GM12892 (cell line): ENCODE data around the gene OR6K2. TPM values are rescaled to one million over a fixed set of nuclear protein-coding genes. Genes with fewer than 3 reads are reported as not detected.

Experiments
- DNase-seq: peaks from one replicate; pipeline ENCODE4 v3.0.0; 2011; ENCODE audit not compliant: insufficient read length
- FAIRE-seq: peaks from 2 replicates; lab custom pipeline; 2011; peaks lifted over from hg19 to GRCh38; lab: Jason Lieb, UNC
- POLR2A ChIP-seq: IDR thresholded peaks from 2 replicates; pipeline ENCODE4 v1.6.1; 2011; ENCODE audit warnings: low read depth, low read length, control low read depth
- POLR2AphosphoS5 ChIP-seq: IDR thresholded peaks from 2 replicates; pipeline ENCODE4 v1.6.1; 2011; ENCODE audit warnings: low read depth, low read length, control low read depth
- TAF1 ChIP-seq: IDR thresholded peaks from 2 replicates; pipeline ENCODE4 v1.6.1; 2011; ENCODE audit warnings: low read depth, mild to moderate bottlenecking, control low read depth, low read length, borderline replicate concordance
- polyA plus RNA-seq: library from polyadenylated mRNA; unstranded; fragments of >200 nt; gene quantifications from one replicate; pipeline ENCODE4 v1.2.1, GENCODE V29; 2012; ENCODE audit warnings: missing spikeins, inconsistent platforms; ENCODE audit not compliant: missing spikeins

Gene OR6K2
- not detected for polyA plus RNA-seq

DNA sequence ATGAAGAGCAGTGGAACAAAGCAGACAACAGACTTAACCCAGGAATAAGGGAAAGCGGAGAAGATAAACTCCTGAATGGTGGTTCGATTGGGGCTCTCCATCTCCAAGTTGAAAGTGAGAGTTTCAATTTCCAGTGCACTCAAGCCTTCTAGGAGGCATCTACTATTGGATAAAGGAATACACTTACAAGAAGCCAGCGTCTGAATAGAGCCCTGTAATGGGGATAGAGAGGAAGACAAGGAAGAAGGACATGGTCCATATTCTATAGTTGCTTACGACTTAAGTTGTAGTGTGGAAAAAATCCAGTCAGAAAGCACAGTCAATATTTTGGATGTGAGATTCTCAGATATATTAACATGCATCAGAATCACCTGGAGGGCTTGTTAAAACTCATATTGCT, at the start of gene OR6K2:
TSS of gene OR6K2 (minus strand) at position 101 of the 400 bp plus-strand sequence. CDS start at position 101, 0 bp downstream.
- no peak for TF ChIP-seq POLR2A
- TF ChIP-seq POLR2AphosphoS5: no peak
- TF ChIP-seq TAF1: no peak
- FAIRE-seq (no peak), DNase-seq (no peak)

- DNase-seq (no peak), FAIRE-seq (no peak)
- TF ChIP-seq POLR2AphosphoS5 (no peak), TAF1 (no peak), POLR2A (no peak)
These were observed 35.4 kb upstream of the OR6K2 start for GRCh38 chr1:158735848-158736247.

- no peak for FAIRE-seq
- no peak for DNase-seq
- TF ChIP-seq POLR2AphosphoS5: no peak
- no peak for TF ChIP-seq POLR2A
- TF ChIP-seq TAF1: no peak
These were observed 32.1 kb upstream of the OR6K2 start for GRCh38 chr1:158732524-158732923.

GRCh38 chr1:158731707-158732106, 31.3 kb upstream of the OR6K2 start:
- TF ChIP-seq POLR2AphosphoS5 (no peak), POLR2A (no peak), TAF1 (no peak)
- FAIRE-seq (no peak), DNase-seq (no peak)

DNA sequence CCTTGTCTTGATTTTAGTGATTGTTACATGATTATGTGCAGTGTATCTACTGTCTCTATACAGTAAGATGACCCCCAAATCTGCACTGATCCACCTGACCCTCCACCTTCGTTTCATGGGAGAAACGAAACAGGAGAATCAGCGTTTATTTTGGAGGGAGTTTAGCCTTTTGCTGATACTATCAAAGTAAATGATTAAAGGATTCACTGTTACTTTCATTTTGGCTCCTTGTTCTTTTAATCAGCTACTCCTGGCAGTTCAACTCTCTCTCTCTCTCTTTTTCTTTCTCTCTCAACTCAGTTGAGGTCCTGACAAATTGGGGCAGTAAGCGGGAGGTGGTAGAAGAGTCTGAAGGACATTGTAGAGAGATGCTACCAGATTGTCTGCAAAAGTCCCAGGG, 30.0 kb upstream of the OR6K2 start:
- TF ChIP-seq TAF1 (no peak), POLR2AphosphoS5 (no peak), POLR2A (no peak)
- FAIRE-seq (no peak), DNase-seq (no peak)

- no peak for TF ChIP-seq TAF1
- TF ChIP-seq POLR2A: no peak
- TF ChIP-seq POLR2AphosphoS5: no peak
- no peak for DNase-seq
- no peak for FAIRE-seq
These were observed 28.2 kb upstream of the OR6K2 start for GRCh38 chr1:158728510-158729225.

DNA sequence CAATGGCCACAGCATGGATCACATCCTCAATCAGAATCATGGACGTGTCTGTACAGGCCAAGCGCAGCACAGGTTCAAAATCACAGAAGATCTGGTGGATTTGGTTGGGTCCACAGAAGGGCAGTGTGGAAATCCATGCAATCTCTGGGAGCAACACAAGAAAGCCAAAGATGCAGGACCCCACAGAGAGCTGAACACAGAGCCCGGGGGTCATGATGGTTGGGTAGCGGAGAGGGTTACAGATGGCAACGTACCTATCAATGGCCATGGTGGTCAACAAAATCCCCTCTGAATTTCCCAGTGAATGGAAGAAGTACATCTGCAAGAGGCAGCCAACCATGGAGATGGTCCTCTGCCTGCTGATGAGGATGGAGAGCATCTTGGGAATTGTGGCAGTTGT, 24.0 kb upstream of the OR6K2 start:
- TF ChIP-seq POLR2A (no peak), TAF1 (no peak), POLR2AphosphoS5 (no peak)
- DNase-seq (no peak), FAIRE-seq (no peak)

DNA sequence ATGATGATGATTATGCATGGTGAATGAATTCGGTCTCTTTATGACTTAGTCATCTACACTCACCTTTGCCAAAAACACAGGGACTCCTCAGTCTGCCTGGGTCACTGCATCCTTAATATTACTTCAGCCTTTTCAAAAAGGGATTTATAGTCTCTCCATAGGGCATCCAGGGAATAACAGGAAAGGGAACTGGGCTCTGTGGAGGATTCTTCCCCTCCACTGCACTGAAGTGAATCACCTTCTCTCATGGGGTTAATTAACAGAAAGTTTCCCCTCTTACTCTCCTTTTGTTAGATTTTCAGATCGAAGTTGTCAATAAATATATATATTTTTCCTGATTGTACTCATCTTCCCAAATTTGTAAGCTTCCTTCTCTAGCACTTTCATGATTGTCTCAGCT, 20.2 kb upstream of the OR6K2 start, which contains the start of gene OR6K3:
TSS of gene OR6K3 (minus strand) at position 101 of the 400 bp plus-strand sequence. CDS start 2,605 bp downstream, outside the sequence.
- DNase-seq: no peak
- TF ChIP-seq TAF1: no peak
- TF ChIP-seq POLR2AphosphoS5: no peak
- TF ChIP-seq POLR2A: no peak
- no peak for FAIRE-seq

DNA sequence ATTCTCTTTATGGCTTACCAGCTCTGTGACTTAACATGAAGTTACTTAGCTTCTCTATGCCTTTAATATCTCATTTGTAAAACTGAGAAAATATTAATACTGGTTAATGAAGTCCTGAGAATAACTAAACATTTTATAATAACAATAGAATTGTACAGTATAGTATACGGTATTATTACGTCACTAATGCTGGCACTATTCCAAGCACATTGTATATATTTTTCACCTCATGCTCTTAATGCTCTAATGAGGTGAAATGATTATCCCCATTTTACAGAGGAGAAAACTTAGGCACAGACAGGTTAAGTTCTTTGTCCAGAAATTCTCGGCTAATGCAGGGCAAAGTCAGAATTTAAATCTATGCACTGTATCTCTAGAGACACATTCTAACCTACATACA, 19.2 kb upstream of the OR6K2 start:
- FAIRE-seq (no peak), DNase-seq (no peak)
- no peak for TF ChIP-seq TAF1
- TF ChIP-seq POLR2AphosphoS5: no peak
- no peak for TF ChIP-seq POLR2A

DNA sequence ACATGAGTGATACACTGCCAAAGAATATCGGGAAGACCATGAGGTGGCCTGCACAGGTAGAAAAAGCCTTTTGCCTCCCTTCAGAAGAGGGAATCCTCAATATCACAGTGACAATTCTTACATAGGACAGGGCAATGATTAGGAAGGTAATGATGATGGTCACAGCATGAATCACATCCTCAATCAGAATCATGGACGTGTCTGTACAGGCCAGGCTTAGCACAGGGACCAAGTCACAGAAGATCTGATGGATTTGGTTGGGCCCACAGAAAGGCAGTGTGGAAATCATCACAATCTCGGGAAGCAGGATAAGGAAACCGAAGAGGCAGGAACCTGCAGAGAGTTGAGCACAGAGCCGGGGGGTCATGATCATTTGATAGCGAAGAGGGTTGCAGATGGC, 16.9 kb upstream of the OR6K2 start:
- DNase-seq (no peak), FAIRE-seq (no peak)
- no peak for TF ChIP-seq TAF1

- no peak for FAIRE-seq
These were observed 15.9 kb upstream of the OR6K2 start for GRCh38 chr1:158716335-158716734.

GRCh38 chr1:158714754-158715153, 14.3 kb upstream of the OR6K2 start:
- DNase-seq (no peak), FAIRE-seq (no peak)
- TF ChIP-seq POLR2A (no peak), POLR2AphosphoS5 (no peak), TAF1 (no peak)

More at GRCh38 chr1:158716335-158716734, 15.9 kb upstream of the OR6K2 start:
- TF ChIP-seq TAF1 (no peak), POLR2AphosphoS5 (no peak), POLR2A (no peak)
- no peak for DNase-seq
